Heart left ventricle (tissue), 13 donors: Measurements from ENCODE around the gene MSTO1.

Experiments used
- CTCF ChIP-seq, 12 donors: fragments of 200-600 bp; sonication (generic) in 4 of 12; IDR thresholded peaks; one replicate each; pipeline versions ENCODE4 v1.5.0 to v1.8.0; 2018 to 2022; ENCODE audit warnings: antibody characterized with exemption in 12 of 12, mild to moderate bottlenecking in 5 of 12
- POLR2A ChIP-seq, 2 donors: fragments of 450-650 bp; IDR thresholded peaks; one replicate each; pipeline ENCODE4 v1.6.1; 2017; ENCODE audit warnings: antibody characterized with exemption in 2 of 2, mild to moderate bottlenecking in 2 of 2, moderate library complexity in 2 of 2
- donor health status: ischemic (EF 13 %, LVEDD 7.1; RV severe dilation, severe dysfunction).
- donor health status: DM: no; HTN: yes; CAD: no.
- donor health status: DM: no; HTN: no; CAD: no.
- donor health status: ischemic (EF 25% LVEDD 6.9; RV normal size, moderate dysfunction).
- donor health status: ischemic (EF 25% LVEDD 5.7; RV mildly dilated, moderate dysfunction).
- donor health status: ischemic (EF 35%, LVEDD 5.7; RV mildly dilated, moderate dysfunction).
- donor health status: nonischemic (EF 11% LVEDD 7.7; RV severe dilation, severe dysfunction).
- donor health status: DM: yes; HTN: yes; CAD: no.
- donor health status: PGD.
- donor health status: ischemic (EF 29% LVEDD 5.4; RV normal size, mild dysfunction).
- donor health status: nonischemic (EF 23%, LVEDD 6.1; RV moderate dilation, normal function).

- TF ChIP-seq POLR2A (IDR thresholded peaks at IDR 0.05) (no peak), CTCF (IDR thresholded peaks at IDR 0.05) (no peak)
Measured at GRCh38 chr1:155650231-155650757, 40.3 kb downstream of the MSTO1 start.
